22Rv1 (cell line): ENCODE results near the gene POLQ.

Source experiments
- ZFX ChIP-seq: fragments of 450-650 bp; IDR thresholded peaks from 2 replicates; pipeline ENCODE4 v1.6.1; 2017; ENCODE audit warnings: antibody characterized with exemption, borderline replicate concordance
- TF ChIP-seq, protein P1 (sequence below): fragments of 450-650 bp; IDR thresholded peaks from 2 replicates; pipeline ENCODE4 v1.5.1; 2017; ENCODE audit warnings: mild to moderate bottlenecking

DNA sequence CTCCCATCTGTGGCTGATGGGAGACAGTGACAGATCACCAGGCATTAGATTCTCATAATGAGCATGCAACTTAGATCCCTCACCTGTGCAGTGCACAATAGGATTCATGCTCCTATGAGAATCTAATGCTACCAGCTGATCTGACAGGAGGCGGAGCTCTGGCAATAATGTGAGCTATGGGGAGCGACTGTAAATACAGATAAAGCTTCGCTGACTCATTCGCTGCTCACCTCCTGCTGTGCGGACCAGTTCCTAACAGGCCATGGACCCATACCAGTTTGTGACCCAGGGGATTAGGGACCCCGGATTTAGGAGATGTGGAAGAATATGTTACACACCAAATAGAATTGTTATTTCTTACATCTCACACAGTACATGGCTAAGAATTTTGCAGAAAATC, 28.7 kb upstream of the POLQ start:
- TF ChIP-seq, protein P1, sequence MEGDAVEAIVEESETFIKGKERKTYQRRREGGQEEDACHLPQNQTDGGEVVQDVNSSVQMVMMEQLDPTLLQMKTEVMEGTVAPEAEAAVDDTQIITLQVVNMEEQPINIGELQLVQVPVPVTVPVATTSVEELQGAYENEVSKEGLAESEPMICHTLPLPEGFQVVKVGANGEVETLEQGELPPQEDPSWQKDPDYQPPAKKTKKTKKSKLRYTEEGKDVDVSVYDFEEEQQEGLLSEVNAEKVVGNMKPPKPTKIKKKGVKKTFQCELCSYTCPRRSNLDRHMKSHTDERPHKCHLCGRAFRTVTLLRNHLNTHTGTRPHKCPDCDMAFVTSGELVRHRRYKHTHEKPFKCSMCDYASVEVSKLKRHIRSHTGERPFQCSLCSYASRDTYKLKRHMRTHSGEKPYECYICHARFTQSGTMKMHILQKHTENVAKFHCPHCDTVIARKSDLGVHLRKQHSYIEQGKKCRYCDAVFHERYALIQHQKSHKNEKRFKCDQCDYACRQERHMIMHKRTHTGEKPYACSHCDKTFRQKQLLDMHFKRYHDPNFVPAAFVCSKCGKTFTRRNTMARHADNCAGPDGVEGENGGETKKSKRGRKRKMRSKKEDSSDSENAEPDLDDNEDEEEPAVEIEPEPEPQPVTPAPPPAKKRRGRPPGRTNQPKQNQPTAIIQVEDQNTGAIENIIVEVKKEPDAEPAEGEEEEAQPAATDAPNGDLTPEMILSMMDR: no peak
- no peak for TF ChIP-seq ZFX
